Stimulated activated CD4-positive, alpha-beta T cell treated with anti-CD3 and anti-CD28 coated beads, Interleukin-15, amount 100 ng/mL, for 24 hours (primary cell): ENCODE measurements around the gene CSNK1A1.
"Not testable (repeated sequence)": the region's sequence is repeated elsewhere in the genome, so short reads cannot be mapped to it uniquely, and the experiment has no call there.

Source experiments
- DNase-seq: peaks from one replicate; pipeline ENCODE4 v3.0.0-alpha.2; 2020

The CSNK1A1 gene

GRCh38 chr5:149572170-149572569 lies 20.9 kb upstream of the CSNK1A1 start:
- no peak for DNase-seq

- no peak for DNase-seq
Observed at GRCh38 chr5:149567226-149567625, 16.0 kb upstream of the CSNK1A1 start.

DNA sequence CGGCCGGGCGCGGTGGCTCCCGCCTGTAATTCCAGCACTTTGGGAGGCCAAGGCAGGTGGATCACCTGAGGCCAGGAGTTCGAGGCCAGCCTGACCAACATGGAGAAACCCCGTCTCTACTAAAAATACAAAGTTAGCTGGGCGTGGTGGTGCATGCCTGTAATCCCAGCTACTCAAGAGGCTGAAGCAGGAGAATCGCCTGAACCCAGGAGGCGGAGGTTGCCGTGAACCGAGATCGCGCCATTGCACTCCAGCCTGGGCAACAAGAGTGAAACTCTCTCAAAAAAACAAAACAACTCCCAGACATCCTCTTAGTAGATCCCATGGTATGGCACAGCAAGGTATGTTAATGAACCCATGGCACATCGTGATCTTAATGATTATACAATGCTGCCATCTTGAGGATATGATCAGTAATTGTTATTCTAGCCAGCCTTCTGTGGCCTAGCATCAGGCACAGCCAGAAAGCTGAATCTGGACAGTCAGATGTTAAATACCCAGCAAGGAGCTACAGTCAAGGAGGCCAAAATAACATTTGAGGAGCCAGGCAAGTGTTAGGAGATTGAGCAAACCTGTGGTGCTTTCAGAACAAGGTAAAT lies 13.4 kb upstream of the CSNK1A1 start:
- not testable (repeated sequence) for DNase-seq

GRCh38 chr5:149563466-149563865 lies 12.2 kb upstream of the CSNK1A1 start:
- no peak for DNase-seq

DNA sequence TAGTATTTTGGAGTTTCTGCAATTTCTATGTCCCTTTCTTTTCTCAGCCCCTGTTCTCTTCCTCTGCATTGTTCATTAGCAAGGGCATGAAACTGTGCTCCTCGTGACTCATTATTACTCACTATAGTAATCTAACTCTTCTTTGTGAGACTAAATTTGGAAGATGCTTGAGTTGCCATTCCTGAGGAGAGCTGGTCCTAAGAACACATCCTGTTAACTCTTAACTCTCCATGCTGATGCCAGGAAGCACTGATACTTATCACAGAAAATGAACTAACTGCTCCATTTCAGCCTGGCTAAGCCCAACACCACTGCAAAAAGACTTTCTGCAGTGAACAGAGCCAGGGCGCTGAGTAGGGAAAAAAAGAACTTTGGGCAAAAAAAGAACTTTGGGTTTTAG lies 10.6 kb upstream of the CSNK1A1 start:
- DNase-seq, result no peak

DNA sequence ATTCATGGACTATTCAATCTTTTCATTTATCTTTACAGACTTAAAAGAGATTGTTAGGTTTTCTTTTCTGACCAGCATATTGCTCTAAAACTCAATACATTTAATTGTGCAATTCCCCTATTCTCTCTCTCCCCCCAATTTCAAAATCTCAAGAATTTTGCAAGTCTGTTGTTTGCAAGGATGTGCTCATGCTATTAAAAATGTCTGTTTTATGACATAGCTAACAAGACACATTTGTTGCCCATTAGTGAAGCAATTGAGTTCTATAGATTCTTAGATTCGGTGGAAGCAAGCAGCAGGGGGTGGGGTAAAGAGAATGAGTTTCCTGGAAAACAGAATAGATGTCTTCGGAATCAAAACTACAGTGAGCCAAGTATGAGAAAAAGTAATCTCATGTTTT lies 8.5 kb upstream of the CSNK1A1 start:
- no peak for DNase-seq

DNA sequence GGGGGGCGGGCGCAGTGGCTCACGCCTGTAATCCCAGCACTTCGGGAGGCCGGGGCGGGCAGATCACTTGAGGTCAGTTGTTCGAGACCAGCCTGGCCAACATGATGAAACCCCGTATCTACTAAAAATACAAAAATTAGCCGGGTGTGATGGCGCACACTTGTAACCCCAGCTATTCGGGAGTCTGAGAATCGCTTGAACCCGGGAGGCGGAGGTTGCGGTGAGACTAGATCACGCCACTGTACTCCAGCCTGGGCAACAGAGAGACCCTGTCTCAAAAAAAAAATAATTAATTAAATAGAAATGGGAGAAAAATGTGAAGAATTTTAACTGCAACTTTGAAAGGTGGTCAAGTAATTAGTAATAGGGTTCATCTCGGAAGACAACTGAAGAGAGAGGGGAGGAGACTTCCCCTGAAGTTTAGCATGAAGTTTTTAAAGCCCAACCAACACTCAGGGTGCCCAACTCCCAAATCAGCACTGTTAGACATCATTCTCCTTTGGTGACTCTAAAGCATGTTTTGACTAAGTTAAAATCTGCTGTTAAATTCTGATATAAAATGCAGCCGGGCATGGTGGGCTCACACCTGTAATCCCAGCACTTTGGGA lies 1.4 kb upstream of the CSNK1A1 start:
- no peak for DNase-seq

- DNase-seq, result no peak
Observed at GRCh38 chr5:149552038-149552494, 827 bp upstream of the CSNK1A1 start.

DNA sequence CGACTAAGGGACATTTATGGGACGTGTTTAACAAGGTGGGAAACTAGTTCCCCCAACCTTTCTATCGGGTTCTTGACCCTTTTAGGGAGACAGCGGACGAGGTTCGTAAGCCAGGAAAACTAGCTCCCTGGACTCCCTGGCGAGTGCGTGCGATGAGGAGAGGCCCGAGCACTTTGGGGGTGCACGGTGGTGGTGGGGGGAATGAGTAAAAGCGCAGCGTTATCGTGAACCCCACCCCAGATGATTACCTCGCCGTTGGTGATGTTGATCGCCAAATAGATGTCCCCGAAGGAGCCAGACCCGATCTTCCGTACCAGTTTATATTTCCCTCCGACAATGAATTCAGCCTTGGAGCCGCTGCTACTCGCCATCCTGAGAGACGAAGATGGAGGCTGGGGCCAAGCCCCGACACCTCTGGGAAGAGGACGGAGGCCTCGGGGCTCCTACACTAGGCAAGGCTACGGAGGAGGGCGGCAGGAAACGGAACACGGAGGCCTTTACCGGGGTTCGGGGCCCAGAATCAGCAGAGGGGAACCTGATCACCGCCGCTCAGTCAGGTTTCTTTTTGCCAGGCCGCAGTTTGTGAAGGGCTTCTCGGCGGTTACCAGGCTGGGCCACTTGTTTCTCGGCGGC lies 529 bp downstream of the CSNK1A1 start:
- DNase-seq, result no peak

DNA sequence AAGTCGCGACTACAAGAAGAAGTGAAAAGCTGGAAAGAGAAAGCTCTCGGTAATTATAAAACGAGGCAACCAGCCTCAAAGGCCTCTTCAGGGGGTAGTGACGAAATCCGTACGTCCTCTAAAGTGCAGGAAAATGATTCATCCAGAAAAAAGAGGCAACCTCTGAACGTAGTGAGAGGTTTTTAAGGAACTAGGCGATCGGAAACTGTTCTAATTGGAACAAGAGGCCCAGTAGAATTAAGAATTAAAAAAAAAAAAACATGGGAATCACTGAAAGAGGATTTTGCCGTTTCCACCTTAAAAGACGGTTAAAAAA lies 1.0 kb downstream of the CSNK1A1 start:
- no peak for DNase-seq

DNA sequence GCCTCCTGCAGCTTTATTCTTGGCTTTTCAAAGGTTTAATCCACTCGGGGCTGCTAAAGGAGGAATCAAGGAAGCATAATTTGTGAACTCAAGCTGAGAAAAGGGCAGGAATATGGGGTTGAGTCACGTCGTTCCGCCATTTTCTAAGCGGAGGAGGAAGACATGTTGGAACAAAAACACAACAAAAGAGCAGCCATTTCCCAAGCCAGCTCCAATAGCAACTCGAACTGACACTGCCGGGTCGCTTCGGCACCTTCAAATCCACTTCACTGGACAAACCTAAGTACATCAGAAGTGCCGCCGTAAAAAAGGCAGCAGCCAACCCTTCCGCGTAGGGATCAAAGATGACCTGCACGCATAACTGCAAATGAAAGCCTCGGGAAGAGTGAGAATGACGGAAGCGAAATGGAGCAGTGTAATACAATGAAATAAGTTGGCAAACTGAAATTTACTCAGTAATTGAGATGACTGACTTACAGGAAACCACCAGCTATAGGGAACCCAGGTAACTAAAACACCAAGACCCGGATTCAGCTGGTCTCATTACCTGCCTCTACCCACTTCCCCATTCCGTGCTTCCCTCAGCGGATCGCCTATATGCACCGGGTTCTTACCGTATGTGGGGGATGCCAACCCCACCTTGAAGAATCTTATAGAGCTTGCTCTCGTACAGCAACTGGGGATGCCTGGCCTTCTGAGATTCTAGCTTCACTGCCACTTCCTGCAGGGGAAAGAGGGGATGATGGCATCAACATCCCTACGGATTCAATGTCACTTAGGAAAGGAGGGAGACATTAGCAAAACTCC lies 1.6 kb downstream of the CSNK1A1 start:
- peak; percentile 40 for DNase-seq

- DNase-seq, result no peak
Observed at GRCh38 chr5:149546974-149547373, 4.3 kb downstream of the CSNK1A1 start.

DNA sequence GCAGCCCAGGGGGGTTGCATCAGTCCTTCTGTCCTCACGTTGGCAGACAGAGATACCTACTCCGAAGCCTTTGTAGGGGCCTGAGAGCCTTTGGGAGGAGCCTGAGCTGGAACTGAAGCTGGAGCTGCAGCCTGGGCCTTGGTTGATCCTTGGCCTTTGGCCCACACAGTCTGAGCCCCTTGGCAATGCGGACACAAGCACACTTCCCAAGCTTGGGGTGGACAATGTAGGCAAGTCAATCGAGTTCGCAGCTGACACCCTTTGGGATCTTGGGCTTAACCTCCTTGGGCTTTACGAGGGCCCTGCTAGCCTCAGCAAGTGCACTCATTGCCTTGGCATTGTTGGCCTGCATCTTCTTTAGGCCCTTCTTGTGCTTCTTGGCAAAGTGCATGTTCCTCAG lies 5.9 kb downstream of the CSNK1A1 start:
- no peak for DNase-seq

DNA sequence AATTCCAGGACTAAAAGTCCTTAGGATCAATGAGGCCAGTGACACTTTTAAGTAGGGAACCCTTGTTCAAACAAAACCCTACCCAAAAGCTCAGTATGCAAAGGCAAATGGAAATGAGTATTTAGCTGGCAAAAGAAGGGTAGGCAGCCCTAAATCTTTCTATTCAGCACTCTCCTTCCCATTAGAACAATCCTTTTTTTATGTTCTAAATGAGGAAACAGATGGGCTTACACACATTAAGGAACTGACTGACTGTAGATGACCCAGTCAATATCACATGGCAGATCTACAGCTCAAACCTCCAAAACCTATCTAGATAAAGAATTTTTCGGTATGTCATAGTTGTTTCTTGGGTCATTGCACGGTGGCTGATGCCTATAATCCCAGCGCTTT lies 7.2 kb downstream of the CSNK1A1 start:
- no peak for DNase-seq

DNA sequence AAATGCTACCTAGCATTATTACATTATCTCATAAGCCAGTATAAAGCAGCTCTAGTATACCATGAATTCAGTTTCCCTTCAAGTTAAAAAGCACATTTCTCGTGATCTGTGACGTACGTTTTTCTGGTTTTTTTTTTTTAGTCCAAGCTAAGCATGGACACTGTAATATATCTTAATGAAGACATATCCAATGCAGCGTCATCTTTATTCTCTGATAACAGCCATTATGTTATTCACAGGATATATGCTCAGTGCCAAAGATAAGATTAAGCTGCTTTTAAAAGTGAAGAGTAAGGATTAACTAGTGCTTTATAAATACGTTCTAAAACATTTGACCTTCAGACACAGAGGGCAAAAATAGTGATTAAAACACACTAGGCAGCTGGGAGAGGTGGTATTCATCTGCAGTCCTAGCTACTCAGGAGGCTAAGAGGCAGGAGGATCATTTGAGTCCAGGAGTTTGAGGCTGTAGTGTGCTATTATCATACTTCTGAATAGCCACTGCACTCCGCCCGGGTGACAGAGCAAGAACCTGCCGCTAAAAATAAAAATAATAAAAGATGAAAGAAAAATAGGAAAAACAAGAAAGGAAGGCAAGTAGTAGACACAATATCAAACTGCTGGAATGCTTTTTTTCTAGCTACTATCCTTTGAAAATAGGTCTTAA lies 7.7 kb downstream of the CSNK1A1 start:
- DNase-seq, result no peak

DNA sequence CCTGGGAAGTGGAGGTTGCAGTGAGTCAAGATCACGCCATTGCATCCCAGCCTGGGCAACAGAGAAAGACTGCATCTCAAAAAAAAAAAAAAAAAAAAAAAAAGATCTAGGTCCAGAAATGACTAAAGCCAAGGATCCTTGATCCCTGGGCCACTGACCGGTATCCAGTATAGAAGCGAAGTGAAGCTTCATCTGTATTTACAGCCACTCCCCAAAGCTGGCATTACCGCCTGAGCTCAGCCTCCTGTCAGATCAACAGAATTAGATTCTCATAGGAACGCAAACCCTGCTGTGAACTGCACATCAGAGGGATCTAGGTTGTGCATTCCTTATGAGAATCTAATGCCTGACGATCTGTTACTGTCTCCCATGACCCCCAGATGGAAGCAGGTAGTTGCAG lies 9.3 kb downstream of the CSNK1A1 start:
- DNase-seq, result no peak

- no peak for DNase-seq
Observed at GRCh38 chr5:149540089-149540488, 11.2 kb downstream of the CSNK1A1 start.

GRCh38 chr5:149537374-149537975 lies 13.8 kb downstream of the CSNK1A1 start:
- no peak for DNase-seq

GRCh38 chr5:149535787-149536186 lies 15.5 kb downstream of the CSNK1A1 start:
- peak; percentile 13 for DNase-seq

DNA sequence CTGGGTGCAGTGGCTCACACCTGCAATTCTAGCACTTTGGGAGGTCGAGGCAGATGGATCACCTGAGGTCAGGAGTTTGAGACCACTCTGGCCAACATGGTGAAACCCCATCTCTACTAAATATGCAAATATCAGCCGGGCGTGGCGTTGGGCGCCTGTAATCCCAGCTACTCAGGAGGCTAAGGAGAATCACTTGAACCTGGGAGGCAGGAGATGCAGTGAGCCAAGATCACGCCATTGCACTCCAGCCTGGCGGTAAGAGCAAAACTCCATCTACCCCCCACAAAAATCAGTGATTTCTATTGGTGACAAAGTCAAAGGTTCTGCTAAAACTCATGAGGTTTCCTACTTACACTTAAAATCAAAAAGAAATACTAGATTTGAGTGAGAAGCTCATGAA lies 18.8 kb downstream of the CSNK1A1 start:
- no peak for DNase-seq

DNA sequence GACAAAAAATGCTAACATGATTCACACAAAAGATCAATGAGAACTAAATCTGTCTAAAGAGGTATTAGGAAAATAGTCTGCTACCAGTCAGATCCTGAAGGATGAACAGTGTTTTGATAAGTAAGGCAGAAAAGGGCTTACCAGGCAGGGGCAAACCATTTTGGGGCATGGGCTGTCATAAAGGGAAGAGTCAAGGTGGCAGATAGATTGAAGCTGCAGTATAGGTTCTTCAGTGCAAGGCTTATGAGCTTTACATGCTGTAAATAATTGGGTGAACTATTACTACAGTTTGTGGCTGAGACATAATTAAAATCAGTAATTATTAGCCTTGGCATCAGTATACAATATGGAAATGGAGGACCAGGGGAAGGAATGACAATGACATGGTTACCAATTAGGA lies 21.8 kb downstream of the CSNK1A1 start:
- DNase-seq, result no peak

DNA sequence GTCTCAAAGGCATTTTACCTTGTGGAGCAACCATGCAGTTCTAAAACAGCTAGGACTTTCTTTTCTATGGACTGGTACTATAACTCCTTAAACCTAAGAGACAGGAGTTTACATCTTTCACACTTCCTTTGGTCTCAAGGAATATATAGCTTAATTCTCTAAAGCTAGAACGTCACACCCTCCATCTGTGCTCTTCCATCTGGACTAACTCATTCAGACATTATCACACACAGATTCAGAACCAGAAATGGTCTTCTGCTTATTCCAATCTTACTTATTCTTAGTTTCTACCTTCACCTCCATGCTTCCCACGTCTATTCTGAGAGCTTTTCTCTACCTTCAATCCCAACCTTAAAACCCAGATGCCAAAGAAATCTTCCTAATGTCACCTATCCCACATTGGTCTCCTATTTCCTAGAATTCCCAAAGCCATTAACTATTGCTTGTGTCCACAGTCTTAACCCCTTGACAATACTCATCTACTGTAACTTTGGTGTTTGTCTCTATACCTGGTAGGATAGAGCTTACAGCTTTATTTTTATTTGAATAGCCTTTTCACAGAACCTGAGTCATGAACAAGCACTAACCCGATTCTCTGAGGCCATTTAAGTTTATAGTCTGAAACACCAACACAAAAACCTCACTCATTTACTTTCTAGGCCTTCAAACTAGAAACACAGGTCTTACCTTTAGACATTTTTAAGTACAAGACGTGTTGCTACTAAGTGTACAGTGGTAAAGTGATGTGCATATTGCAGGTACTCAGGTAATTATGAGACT lies 22.8 kb downstream of the CSNK1A1 start:
- DNase-seq, result no peak
